ENCODE data around the gene FARP2. TPM values are rescaled to one million over a fixed set of nuclear protein-coding genes. Genes with fewer than 3 reads are reported as not detected.

The FARP2 gene
- total and polyA plus RNA-seq, 10 of the 15 experiments (the other 5 are each of a cell fraction or from before 2014, with no cell fraction given) = 5.5 to 67.5 (median 36.8) TPM

GRCh38 chr2:241349941-241350340 lies 6.1 kb upstream of the FARP2 start:
- RAD21 ChIA-PET (ENCODE audit: unreplicated experiment) = no interaction called here
- no peak for DNase-seq (ENCODE audit: low read depth, low spot score)
- intact Hi-C loops (cut with micrococcal nuclease; ENCODE audit: unreplicated experiment) (loop anchor here (10.0 kb wide), 1 partner anchor 265 kb away; no protein-coding TSS in a partner anchor), in situ Hi-C loops (cut with MboI) (loop anchor here (5.0 kb wide), 1 partner anchor 527 kb away; no protein-coding TSS in a partner anchor)
- SMC1A ChIA-PET (ENCODE audit: uncharacterized antibody, unreplicated experiment) = interaction anchor here (0.7 to 2.1 kb wide), 3 partner anchors 9 to 43 kb away, joined by 3 to 9 read pairs (median 3); no protein-coding TSS in a partner anchor
- H3K9ac ChIP-seq (ENCODE audit: control insufficient read depth, insufficient read depth, low read length) = no peak overlapping the region
- no peak overlapping the region for H3K4me2 ChIP-seq (ENCODE audit: control insufficient read depth, insufficient read depth)
- no TSS peak for BruUV-seq (replicated peaks)
- POLR2A ChIA-PET = interaction anchor here (0.6 kb wide), 1 partner anchor 88 kb away, joined by 3 read pairs; no protein-coding TSS in a partner anchor
- H3K27ac ChIP-seq (ENCODE audit: control insufficient read depth, insufficient read depth) = no peak overlapping the region
- no peaks in the 10 kb centered on the region for H3K79me2 ChIP-seq (ENCODE audit: control insufficient read depth, insufficient read depth, low read length)
- H3K4me1 ChIP-seq (ENCODE audit: control insufficient read depth, insufficient read depth, low read length) = no peaks in the 10 kb centered on the region; the same call in 1 of the 2 replicates
- H3K4me3 ChIP-seq = no peak overlapping the region
- CTCF ChIA-PET = interaction anchor here (1.4 to 3.3 kb wide), 3 partner anchors 15 to 93 kb away, joined by 3 to 15 read pairs (median 6); no protein-coding TSS in a partner anchor
- H2AFZ ChIP-seq (ENCODE audit: control insufficient read depth, low read depth, low read length) = no peak overlapping the region
- H3K27me3 ChIP-seq (replicated peaks in 1 of 2; ENCODE audit: control insufficient read depth in 2 of 2, insufficient read depth in 2 of 2, low read length in 1 of 2) = no peaks in the 10 kb centered on the region
- peaks cover 20 to 48% of the 10 kb centered on the region in 2 experiments for H3K36me3 ChIP-seq (ENCODE audit: control insufficient read depth in 2 of 2, insufficient read depth in 2 of 2, low read length in 1 of 2)
- no peaks in the 10 kb centered on the region for H3K9me3 ChIP-seq (replicated peaks; ENCODE audit: control insufficient read depth, insufficient read depth, low read length)
- no peak for FAIRE-seq
- 95% methylated on average over 8 of the region's 8 CpGs for WGBS (ENCODE audit: insufficient coverage, insufficient replicate concordance, low lambda C conversion rate, missing lambda C conversion rate)
- H4K20me1 ChIP-seq (ENCODE audit: control insufficient read depth, insufficient read depth) = no peaks in the 10 kb centered on the region
- no peak for ATAC-seq
- no peak for TF ChIP-seq ZSCAN29 (IDR thresholded peaks at IDR 0.05)
- TF ChIP-seq GATAD2B (conservative IDR thresholded peaks at IDR 0.05; ENCODE audit: low read depth) = no peak
- TF ChIP-seq RB1 (IDR thresholded peaks at IDR 0.05; ENCODE audit: borderline replicate concordance) = no peak
- no peak for TF ChIP-seq EP300 (IDR thresholded peaks at IDR 0.05; ENCODE audit: borderline replicate concordance in 1 of 2, control insufficient read depth in 1 of 2, low read depth in 2 of 2, low read length in 2 of 2)
- TF ChIP-seq ZNF592 (IDR thresholded peaks at IDR 0.05) = no peak
- TF ChIP-seq NBN (IDR thresholded peaks at IDR 0.05) = no peak
- no peak for TF ChIP-seq ZNF384 (IDR thresholded peaks at IDR 0.05; ENCODE audit: borderline replicate concordance, low read depth, low read length)
- no peak for TF ChIP-seq MTA3 (IDR thresholded peaks at IDR 0.05; ENCODE audit: borderline replicate concordance, low read length)
- no peak for TF ChIP-seq ATF3 (IDR thresholded peaks at IDR 0.05; ENCODE audit: borderline replicate concordance, extremely low read depth, low read depth, low read length)
- TF ChIP-seq RBBP5 (conservative IDR thresholded peaks at IDR 0.05) = no peak
- TF ChIP-seq CEBPB (IDR thresholded peaks at IDR 0.05; ENCODE audit: borderline replicate concordance in 1 of 2, low read depth in 2 of 2, low read length in 2 of 2) = no peak
- TF ChIP-seq POU2F2 (IDR thresholded peaks at IDR 0.05; ENCODE audit: borderline replicate concordance, low read depth, low read length) = no peak
- no peak for TF ChIP-seq SP1 (IDR thresholded peaks at IDR 0.05; ENCODE audit: low read depth, low read length)
- no peak for TF ChIP-seq SMARCA5 (IDR thresholded peaks at IDR 0.05)
- no peak for TF ChIP-seq KDM1A (IDR thresholded peaks at IDR 0.05; ENCODE audit: borderline replicate concordance)

Data from GM12878 (cell line).